OCI-M2 (cell line): Measurements from ENCODE around the gene ZNF622.
"Not testable (repeated sequence)": the region's sequence is repeated elsewhere in the genome, so short reads cannot be mapped to it uniquely, and the experiment has no call there.

Experiments
- DNase-seq: peaks from one replicate; lab custom pipeline; 2025; ENCODE audit not compliant: unreplicated experiment; lab: John Stamatoyannopoulos, UW

The ZNF622 gene

GRCh38 chr5:16480821-16481538 lies 15.4 kb upstream of the ZNF622 start:
- DNase-seq: no peak

GRCh38 chr5:16480144-16480543 lies 14.5 kb upstream of the ZNF622 start:
- DNase-seq: no peak

GRCh38 chr5:16477541-16477940 lies 11.9 kb upstream of the ZNF622 start:
- no peak for DNase-seq

- DNase-seq: not testable (repeated sequence)
Observed at GRCh38 chr5:16476417-16476816, 10.8 kb upstream of the ZNF622 start.

- DNase-seq: no peak
Observed at GRCh38 chr5:16471387-16471786, 5.8 kb upstream of the ZNF622 start.

GRCh38 chr5:16467363-16468219 lies 2.0 kb upstream of the ZNF622 start:
- no peak for DNase-seq

GRCh38 chr5:16464664-16465543 lies 696 bp downstream of the ZNF622 start:
- DNase-seq: no peak

GRCh38 chr5:16464231-16464630 lies 1.4 kb downstream of the ZNF622 start:
- no peak for DNase-seq

- no peak for DNase-seq
Observed at GRCh38 chr5:16461782-16462181, 3.8 kb downstream of the ZNF622 start.

- no peak for DNase-seq
Observed at GRCh38 chr5:16461026-16461425, 4.6 kb downstream of the ZNF622 start.

GRCh38 chr5:16459451-16459850 lies 6.1 kb downstream of the ZNF622 start:
- DNase-seq: no peak

- no peak for DNase-seq
Observed at GRCh38 chr5:16457853-16458252, 7.7 kb downstream of the ZNF622 start.

- DNase-seq: no peak
Observed at GRCh38 chr5:16457451-16457850, 8.1 kb downstream of the ZNF622 start.

- peak; percentile 7 for DNase-seq
Observed at GRCh38 chr5:16456103-16456832, 9.3 kb downstream of the ZNF622 start.

GRCh38 chr5:16455668-16456067 lies 9.9 kb downstream of the ZNF622 start:
- DNase-seq: no peak

- DNase-seq: no peak
Observed at GRCh38 chr5:16454686-16455085, 10.9 kb downstream of the ZNF622 start.

GRCh38 chr5:16453609-16454008 lies 12.0 kb downstream of the ZNF622 start:
- DNase-seq: no peak

GRCh38 chr5:16450163-16450562 lies 15.4 kb downstream of the ZNF622 start:
- DNase-seq: no peak

- DNase-seq: no peak
Observed at GRCh38 chr5:16446993-16447392, 18.6 kb downstream of the ZNF622 start.

GRCh38 chr5:16437977-16438376 lies 27.6 kb downstream of the ZNF622 start:
- no peak for DNase-seq
